ENCODE data around the gene IMMP2L.
"Not testable (repeated sequence)": the region's sequence is repeated elsewhere in the genome, so short reads cannot be mapped to it uniquely, and the experiment has no call there.

IMMP2L gene

DNA sequence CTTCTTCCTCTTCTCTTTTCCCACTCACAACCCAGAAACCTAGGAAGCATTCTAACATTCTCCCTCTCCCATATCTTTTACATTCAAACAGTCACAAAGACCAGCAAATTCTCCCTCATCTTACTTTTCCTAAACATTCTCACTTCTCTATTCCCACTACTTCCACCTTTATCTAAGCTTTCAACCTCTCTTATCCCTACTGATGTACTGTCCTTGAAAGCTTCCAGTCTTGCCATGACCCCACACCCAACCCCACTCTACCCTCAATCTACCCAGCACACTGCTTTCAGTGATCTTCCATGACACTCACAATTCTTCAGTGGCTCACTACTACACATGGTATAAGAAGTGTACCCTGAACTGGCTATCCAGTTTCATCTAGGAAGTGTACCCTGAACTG lies 5.3 kb downstream of the IMMP2L start:
- DNase-seq = no peak

DNA sequence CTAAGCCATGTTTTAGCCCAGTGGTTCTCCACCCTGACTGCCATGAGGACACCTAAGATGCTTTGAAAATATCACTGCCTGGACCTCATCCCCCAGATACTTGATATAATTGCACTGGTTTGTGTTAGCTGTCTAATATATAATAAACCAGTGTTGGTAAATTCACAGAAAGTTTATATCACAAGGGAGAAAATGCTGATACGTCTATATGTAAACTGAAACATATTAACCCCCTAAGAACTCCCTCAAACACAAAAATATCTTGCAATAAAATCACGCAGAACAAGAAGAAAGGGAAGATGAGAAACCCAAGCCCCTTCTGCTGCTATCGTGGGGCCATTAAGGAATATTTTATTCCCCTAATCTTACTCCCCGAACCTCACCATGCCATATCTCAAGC lies 8.2 kb downstream of the IMMP2L start:
- no peak for DNase-seq

DNA sequence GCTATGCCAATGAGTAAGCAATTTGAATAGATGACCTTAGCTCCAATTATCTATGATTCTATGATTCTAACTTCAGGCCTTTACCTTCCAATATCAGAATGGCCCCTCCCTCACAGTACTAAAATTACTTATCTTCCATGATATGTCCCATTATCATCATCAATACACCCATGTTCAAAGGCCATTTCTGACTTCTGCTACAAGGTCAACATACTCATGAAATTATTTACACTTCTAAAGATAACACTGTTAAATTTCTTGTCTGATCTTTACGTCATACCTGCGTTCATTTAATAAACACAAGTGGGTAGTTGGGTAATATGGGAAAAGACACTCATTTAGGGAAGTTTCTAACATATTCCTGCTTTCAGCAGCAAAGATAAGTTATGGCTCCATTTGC lies 21.2 kb downstream of the IMMP2L start:
- DNase-seq = no peak

DNA sequence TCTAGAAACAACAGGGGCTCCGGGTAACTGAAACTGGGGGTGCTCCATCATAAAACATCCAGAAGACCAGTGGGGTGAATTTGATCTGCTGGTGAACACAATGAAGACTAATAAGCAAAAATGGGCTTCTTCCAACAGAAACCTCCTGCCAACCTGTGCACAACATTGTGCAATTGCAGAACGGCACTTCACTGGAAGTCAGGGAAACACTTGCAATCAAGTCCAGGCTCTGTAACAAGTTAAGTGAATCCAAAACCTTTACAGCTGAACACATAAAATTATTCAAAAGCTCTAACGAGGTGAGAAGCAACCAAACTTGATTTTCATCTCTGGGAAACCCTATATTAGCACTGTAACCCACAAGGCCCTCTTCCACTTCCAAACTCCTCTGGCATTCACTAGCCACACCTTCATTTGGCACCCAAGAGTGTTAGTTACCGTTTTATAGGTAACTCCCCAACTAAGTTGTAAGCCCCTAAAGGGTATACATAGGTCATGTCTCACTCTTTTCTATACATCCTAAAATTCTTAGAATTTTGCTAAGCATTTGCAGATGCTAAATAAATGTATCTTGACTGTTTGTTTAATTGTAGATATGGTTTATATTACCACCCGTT lies 22.0 kb downstream of the IMMP2L start:
- DNase-seq = no peak

DNA sequence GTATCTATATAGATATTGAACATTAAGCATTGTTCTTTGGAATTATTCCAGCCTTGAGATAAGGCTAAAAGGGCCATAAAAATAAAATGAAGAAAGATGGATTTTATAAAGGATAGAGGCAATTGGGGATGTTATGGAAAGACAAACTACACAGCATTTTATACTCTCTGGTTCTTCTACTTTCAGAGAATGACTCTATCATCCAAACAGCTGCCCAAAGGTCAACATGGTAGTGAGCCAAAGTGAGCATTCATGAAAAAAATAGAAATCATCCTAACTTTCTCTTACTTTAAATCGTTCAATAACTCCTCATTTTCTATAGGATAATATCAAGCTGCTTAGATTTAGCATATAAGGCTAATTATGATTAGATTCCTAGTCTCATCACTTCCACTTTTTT lies 25.2 kb downstream of the IMMP2L start:
- no peak for DNase-seq

DNA sequence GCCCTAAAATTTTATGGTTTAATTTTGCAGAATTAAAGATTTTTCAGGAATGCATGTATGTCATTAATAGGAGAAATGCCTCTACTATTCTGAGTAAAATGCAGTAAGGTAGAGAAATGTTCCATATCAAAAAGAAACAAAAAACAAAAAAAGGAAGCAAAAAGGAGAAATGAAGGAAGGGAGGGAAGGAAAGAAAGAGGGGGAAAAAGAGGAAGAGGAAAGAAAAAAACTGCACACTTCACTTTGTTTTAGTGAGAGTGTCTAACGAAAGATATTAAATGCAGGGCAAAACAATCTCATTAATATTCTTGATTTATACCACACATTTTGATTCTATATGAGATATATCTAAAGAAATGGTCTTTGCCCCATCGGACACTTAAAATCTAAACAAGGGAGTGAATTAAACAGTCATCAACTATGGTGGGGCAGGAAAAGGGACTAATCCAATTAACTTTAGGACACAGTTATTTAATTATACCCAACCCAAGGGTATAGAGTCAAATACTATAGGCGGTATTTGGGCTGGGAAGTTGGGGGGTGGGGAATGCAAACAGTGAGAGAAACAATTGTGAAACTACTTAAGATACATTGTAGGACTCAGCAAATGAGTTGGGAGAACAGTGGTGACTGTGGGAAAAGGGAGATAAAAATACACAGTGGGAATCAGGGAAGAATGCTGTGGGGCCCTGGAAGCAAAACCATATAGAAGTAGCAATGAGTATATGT lies 27.0 kb downstream of the IMMP2L start:
- DNase-seq = no peak

DNA sequence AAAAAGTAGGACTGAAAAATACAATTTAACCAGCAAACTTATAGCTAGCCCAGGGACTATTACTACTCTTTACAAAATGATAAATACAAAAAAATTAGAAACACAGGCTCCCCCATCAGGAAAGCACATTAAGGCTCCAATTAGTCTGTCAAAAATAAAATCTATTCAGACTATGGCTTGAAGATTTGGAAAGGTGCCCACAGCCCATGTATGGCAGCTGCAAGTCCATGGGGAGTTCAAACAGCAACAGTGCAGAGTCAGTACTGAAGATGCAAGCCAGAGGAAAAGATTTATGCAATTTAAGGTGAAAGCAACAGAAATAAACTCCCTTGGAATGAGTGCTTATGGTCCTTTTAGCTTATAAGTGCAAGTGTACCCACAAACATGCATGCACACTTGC lies 29.7 kb downstream of the IMMP2L start:
- no peak for DNase-seq

DNA sequence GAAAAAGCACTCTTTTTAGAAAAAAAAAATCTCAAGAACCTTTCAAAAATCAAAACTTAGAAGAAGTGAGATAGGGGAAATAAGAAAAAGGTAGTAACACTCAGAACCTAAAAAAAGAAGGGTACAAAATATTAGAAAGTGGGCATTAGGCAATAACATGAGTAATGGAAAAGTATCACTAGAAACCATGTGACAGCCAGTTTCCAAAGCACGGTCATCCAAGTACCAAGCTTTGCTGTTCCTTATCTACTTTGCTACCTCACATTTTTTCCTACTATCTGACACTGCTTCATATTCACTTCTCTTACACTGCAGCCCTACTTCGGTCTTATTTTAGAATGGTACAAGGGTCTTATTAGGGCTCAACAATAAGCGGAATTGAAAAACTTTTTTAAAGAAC lies 30.3 kb downstream of the IMMP2L start:
- DNase-seq = no peak

DNA sequence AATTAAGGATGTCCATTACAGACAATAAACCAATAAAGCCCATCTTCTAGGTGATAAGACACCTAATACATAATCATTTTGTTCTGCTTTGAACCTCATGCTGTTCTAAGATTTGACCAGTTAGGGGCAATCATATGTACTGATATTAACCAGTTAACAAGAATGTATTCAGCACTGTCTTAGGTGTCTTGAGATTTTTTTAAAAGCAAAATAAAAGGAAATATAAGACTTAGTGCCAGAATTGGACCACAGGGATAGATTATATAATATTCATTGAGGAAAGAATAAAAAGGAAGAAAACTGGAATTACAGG lies 32.0 kb downstream of the IMMP2L start:
- DNase-seq = no peak

DNA sequence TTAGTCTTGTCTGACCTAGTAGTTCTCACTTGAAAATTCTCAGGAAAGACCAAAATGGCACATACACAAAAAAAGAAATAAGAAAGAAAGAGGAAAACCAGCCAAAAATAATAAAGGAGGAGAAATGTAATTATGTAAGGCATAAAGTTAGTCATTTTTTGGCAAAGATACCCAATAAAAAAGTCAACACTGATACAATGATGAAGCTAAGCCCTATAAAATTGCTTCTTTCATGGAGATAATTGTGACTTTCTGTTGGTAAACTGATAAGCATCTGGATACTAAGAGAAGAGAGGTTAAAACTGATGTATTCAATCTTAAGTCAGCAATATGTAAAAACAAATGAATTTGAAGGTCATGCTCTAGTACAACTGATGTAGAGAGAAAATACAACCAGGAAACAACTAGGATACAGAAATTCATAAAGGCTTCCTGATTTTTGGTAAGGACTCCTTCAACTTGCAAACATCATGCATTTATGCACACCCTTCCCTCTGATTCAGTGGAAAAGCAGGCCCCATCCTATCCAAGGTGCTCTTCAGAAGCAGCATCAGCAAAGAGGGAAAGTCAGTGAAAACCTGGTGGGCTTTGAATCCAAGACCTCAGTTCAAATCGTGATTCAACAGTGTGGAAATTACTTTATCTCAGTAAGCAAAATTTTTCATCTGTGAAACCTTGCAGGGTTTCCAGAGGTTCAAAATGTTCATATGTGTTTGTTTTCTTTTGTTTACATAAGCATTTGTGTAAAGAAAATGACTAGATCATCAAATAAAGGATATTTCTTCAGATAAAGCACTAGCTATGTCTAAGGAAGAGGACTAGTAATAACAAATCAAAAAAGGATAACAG lies 32.6 kb downstream of the IMMP2L start:
- DNase-seq = no peak

DNA sequence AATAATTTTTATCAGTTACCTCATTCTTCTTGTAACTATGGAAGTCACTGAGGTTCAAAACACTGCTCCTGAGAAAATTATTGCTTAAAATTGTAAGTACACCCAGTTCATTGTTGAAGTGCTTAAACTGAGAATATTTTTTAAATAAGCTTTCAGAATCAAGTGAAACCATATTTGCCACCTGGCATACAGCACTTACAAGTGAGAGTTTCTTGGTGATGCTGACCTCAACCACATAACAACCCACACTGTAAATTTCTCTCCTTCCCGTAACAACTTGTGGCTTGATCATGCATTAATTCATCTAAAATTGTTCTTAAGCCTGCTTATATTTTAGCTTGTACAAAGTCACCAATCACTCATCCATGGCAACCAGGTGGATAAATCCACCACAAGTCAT lies 34.0 kb downstream of the IMMP2L start:
- no peak for DNase-seq

DNA sequence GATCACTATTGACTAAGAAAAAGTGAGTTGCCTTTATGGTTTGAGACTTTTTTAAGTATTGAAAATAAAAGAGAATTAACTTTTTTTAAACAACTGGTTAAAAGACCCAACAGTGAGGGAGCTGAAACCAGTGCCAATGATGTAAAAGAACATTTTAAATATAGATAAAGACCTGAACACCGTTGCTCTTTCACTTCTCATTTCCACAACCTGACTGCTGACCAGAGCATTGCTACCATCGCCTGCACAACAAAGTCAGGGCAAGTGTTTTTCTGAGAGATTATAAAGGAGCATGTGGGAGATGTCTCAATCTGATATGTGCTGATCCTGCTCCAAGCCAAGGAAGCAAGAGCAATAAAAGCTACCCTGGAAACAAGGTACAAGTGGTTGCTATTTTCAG lies 34.7 kb downstream of the IMMP2L start:
- DNase-seq = no peak

DNA sequence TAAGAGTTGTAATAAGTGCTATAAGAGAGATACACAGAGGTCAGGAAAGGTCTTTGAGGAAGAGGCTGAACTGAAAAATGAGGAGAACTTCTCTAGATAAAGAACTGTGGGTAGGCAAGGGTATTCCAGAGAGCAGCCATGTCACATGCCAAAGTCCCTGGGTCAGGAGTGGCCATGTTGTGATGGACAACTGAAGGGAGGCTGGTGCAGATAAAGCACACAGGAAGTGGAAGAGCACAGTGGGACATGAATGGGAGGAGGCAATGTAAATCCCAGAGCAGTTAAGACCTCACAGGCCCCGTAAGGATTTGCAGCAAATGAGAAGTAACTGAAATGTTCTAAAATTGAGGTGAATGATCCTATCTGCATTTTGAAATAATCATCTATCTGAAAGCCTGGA lies 37.2 kb downstream of the IMMP2L start:
- DNase-seq = no peak

DNA sequence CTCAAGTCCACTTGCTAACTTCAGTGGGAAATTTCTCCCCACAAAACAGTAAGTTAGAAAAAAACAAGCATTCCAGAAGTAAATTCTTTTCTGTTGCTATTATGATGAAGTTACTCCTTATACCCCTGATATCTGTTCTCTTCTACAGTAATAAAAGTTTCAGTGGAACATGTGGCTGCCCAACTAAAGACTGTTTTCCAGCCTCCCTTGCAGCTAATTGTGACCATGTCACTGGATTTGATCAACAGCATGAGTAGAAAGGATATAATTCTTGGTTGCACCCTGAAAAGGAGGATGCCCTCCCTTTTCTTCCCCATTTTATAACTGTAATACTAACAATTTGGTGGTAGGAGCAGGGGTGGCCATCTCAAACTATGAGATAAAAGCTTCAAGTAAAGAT lies 40.6 kb downstream of the IMMP2L start:
- DNase-seq = no peak

DNA sequence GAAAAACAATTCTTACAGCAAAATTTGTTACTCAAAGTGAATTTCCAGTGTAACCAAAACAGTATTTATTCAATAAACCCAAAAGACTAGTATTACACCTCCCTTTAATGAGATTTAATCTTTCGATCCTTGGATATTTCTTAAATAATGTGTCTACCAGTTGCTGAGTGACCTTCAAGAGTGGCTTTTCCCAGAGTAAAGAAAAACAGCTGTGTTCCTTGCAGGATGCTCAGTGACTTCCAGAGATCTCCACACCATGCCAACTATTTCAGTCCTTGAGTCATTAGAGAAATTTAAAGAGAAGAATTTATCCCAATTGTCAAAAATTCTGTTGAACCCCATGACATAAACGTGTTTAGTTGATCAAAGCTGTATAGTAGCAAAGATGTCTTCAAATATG lies 44.0 kb downstream of the IMMP2L start:
- no peak for DNase-seq

DNA sequence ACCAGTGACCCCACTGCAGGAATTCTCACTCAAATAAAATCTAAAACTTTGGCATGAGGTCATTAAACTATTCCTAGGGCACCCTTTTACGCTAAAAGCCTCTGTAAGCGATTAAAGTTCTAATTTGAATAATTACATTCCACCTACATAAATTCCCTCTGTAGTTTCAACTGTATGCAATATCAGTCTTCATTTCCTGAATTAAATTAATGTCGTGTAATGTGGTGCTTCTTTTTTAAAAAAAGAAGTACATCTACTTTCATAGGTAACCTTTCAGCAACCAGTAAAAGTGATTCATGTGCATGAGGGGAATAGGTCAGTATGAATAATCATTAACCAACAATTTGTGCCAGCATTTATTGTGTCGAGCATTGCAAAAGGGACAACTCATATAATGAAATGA lies 44.7 kb downstream of the IMMP2L start:
- no peak for DNase-seq

DNA sequence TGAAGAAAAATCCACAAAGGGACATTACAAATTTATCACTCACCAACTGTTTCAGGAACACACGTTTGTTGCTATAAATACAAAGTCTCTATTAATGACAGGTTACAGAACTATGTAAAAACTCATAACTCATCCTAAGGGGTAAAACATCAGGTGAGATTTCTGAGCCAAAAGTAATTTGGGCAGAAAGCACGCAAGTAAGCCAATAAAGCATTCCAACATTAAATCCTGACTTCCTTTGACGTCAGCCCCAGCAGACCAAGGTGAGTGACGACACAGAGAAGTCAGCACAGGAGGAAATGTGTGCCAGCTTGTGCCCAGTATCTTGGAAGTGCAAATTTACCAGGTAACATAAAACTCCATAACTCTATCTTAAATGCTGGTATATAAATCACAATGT lies 45.7 kb downstream of the IMMP2L start:
- DNase-seq = no peak

DNA sequence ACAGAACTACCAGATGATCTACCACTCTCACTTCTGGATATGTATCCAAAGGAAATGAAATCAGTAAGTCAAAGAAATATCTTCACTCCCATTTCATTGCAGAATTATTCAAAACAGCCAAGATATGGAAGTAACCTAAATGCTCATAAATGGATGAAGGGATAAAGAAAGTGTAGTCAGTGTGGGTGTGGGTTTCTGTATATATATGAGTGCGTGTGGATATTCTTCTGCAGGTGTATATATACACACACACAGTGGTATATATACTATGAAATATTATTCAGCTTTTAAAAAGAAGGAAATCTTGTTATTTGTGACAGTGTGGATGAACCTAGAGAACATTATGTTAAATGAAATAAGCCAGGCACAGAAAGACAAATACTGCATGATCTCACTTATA lies 48.7 kb downstream of the IMMP2L start:
- DNase-seq = no peak

DNA sequence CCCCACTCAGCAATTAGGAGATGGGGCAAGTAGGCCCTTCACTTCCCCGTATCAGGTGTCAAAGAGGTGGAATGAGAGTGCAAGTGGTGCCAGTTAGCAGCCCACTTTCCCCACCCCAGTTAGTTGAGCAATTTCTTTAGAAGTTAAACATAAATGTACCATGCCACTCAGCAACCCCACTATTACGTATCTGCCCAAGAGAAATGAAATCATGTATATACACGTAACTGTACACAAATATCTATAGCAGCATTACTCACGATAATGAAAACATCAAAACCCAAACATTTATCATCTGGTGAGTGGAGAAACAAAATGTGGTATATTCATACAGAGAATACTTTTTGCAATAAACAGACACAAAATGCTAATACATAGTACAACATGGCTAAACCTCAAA lies 50.4 kb downstream of the IMMP2L start:
- no peak for DNase-seq

DNA sequence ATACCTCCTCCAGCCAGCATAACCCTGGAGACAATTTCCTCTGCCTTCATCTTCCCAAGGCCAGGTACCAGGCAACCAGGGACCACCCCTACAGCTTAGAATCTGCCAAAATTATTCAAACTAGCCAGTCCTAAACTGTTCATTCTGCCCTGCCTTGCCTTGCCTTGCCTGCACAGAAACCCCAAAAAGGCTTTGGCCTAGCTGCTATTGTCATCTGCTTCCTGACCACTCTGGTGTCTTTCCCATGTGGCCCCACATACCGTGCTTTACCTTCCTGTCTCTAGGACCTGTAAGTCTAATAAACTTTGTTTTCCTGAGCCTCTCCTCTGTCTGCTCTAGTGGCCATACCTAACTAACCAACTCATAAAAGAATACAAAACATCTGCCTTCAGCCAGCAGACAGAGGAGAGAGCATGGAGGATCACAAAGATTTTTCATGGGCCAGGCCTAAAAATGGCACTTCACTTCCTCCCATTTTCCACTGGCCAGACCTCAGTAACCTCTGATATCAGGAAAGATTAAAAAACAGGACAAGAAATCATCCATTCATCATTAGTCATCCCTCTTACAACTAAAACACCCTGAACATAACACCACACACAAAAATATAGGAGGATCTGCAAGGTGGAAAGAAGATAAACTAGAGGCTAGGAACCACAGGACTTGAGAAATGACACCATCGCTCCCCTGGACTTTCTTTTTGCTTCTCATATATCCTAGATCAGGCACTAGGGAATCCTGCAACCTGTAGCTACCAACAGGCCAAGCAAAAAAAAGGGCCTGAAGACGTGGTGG lies 51.5 kb downstream of the IMMP2L start:
- DNase-seq = no peak

DNA sequence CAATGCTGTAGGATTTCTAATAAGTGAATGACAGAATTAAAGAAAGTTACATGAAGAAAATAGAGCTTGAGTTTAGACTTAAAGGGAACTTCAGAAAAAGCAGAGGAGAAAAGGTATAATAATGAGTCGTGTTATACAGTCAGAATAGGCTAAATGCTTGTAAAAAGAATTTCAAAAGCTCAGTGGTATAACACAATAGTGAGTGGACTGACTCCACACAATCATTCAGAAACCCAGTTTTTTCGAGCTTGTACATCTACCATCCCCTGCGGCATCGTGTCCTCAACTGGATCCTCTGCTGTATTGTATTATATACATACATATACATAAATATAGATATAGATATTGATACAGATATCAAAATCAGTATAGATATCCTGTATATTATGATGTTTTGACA lies 52.2 kb downstream of the IMMP2L start:
- no peak for DNase-seq

DNA sequence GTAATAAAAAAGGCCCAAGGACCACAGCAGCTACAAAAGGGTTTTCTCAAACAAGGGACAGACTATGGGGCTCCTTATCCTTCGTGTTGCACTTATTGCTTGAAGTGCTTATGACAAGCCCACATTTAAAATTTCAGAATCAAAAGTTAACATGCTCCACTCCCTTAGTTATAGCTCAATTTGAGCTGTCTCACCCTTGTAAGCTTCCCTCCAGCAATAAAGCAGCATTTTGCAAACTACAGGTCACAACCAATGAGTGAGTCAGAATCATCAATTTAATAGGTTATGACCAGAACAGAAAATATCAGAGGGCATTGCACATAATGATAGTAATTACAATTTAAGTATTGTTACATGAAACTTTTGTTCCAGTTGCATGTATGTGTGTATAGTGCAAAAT lies 53.0 kb downstream of the IMMP2L start:
- no peak for DNase-seq

DNA sequence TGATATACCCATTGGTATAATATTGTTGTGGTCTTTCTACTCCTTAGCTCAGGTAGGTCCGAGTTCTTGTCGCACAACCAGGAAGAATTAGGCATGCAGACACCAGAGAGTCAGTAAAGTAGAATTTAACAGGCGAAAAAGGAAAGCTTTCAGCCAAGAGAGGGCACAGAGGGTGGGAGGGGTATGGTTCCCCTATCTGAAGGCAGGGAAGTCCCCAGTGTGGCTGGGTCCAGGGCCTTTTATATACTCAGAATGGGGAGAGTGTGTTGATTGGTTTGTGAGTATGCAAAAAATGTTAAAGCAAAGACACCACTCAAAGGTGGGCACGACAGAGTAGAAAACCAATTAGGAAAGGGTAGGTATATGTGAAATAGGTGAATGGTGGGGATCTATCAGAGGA lies 53.9 kb downstream of the IMMP2L start:
- no peak for DNase-seq

DNA sequence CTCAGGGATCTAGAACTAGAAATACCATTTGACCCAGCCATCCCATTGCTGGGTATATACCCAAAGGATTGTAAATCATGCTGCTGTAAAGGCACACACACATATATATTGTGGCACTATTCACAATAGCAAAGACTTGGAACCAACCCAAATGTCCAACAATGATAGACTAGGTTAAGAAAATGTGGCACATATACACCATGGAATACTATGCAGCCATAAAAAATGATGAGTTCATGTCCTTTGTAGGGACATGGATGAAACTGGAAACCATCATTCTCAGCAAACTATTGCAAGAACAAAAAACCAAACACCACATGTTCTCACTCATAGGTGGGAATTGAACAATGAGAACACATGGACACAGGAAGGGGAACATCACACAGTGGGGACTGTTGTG lies 56.9 kb downstream of the IMMP2L start:
- not testable (repeated sequence) for DNase-seq

All from KG1 (cell line).